NT2/D1 (cell line): Measurements from ENCODE around the gene OR7G1.

Experiments used
- SUZ12 ChIP-seq: IDR thresholded peaks from 2 replicates; pipeline ENCODE4 v1.6.1; 2011; ENCODE audit not compliant: insufficient read length, insufficient read depth; ENCODE audit errors: extremely low read depth
- YY1 ChIP-seq: IDR thresholded peaks from 2 replicates; pipeline ENCODE4 v1.6.1; 2011; ENCODE audit not compliant: insufficient read length, insufficient read depth
- ZNF274 ChIP-seq: IDR thresholded peaks from 2 replicates; pipeline ENCODE4 v1.6.1; 2011; ENCODE audit warnings: mild to moderate bottlenecking, low read depth, low read length

GRCh38 chr19:9165261-9165660 lies 49.7 kb upstream of the OR7G1 start:
- TF ChIP-seq YY1 (no peak), ZNF274 (no peak), SUZ12 (no peak)
